ENCODE data around the gene HOXB8. TPM values are rescaled to one million over a fixed set of nuclear protein-coding genes. Genes with fewer than 3 reads are reported as not detected.

Gene HOXB8
- total RNA-seq, 1 experiment from 2014 or later = not detected

DNA sequence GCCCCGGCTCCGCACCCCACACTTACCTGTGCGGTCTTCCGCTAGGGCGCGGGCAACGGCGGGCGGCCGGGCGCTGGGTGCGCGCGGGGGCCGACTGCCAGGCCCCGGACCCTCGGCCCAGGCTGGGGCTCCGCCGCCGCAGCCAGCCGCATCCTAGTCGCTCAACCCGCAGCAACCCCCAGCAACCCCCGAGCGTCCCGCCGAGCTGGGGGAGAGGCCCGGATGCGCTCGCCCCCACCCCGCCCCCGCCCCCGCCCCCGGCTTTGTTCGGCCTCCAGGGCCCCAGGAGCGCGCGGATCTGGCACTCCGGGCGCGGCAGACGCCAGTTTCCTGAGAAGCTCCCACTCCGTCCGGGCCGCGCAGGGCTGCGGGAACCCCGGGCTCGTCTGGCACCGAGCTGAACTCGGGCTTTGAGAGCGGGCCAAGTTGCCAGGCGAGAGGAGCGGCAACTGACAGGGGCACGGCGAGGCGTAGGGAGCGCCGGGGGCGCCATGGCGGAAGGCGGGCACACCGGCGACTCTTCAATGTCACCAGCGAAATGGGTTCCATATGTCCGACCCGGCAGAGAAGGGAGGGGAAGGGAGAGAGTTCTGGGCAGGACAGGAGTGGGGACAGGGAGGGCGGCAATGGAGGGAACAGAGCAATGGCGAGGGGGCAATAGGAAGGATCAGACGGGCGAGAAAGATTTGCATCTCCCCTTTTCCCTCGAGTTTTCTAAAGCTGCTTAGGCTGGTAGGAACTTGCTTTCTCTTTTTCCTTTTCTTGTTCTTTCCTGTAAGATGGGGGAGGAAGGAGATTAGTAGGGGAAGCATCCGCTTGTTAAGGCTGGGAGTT is 50.7 kb downstream of the HOXB8 start:
- Histone ChIP-seq H3K9me2 (replicated peaks; ENCODE audit: low read length) (no peaks in the 10 kb centered on the region), H3K36me3 (ENCODE audit: low read depth, low read length) (no peaks in the 10 kb centered on the region), H3K4me3 (ENCODE audit: low read length) (no peak overlapping the region), H4K20me1 (ENCODE audit: low read length) (no peaks in the 10 kb centered on the region), H3K79me2 (ENCODE audit: low read length) (no peaks in the 10 kb centered on the region), H3K27ac (ENCODE audit: low read length) (no peak overlapping the region), H3K9ac (ENCODE audit: low read length) (no peak overlapping the region), H3K4me2 (ENCODE audit: low read length) (no peak overlapping the region), H3K9me3 (ENCODE audit: low read length) (no peaks in the 10 kb centered on the region), H3K4me1 (ENCODE audit: insufficient read depth, low read length) (no peaks in the 10 kb centered on the region), H3K27me3 (ENCODE audit: low read length) (no peaks in the 10 kb centered on the region), H3F3A (ENCODE audit: low read length, unreplicated experiment) (no peaks in the 10 kb centered on the region), H2AFZ (ENCODE audit: low read length) (no peak overlapping the region)
- BruUV-seq (replicated peaks) = no TSS peak
- ATAC-seq (no peak), DNase-seq (no peak)
- intact Hi-C loops (cut with micrococcal nuclease) = no loop called here
- ChIA-PET CTCF (no interaction called here), POLR2A (ENCODE audit: unreplicated experiment) (no interaction called here)
- TF ChIP-seq EZH2 (IDR thresholded peaks at IDR 0.05; ENCODE audit: low read length, unreplicated experiment) (no peak), EZH2phosphoT487 (IDR thresholded peaks at IDR 0.05; ENCODE audit: borderline replicate concordance, low read length) (no peak)
- TF ChIP-seq, protein P1, sequence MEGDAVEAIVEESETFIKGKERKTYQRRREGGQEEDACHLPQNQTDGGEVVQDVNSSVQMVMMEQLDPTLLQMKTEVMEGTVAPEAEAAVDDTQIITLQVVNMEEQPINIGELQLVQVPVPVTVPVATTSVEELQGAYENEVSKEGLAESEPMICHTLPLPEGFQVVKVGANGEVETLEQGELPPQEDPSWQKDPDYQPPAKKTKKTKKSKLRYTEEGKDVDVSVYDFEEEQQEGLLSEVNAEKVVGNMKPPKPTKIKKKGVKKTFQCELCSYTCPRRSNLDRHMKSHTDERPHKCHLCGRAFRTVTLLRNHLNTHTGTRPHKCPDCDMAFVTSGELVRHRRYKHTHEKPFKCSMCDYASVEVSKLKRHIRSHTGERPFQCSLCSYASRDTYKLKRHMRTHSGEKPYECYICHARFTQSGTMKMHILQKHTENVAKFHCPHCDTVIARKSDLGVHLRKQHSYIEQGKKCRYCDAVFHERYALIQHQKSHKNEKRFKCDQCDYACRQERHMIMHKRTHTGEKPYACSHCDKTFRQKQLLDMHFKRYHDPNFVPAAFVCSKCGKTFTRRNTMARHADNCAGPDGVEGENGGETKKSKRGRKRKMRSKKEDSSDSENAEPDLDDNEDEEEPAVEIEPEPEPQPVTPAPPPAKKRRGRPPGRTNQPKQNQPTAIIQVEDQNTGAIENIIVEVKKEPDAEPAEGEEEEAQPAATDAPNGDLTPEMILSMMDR (conservative IDR thresholded peaks at IDR 0.05; ENCODE audit: low read depth, low read length) = no peak

DNA sequence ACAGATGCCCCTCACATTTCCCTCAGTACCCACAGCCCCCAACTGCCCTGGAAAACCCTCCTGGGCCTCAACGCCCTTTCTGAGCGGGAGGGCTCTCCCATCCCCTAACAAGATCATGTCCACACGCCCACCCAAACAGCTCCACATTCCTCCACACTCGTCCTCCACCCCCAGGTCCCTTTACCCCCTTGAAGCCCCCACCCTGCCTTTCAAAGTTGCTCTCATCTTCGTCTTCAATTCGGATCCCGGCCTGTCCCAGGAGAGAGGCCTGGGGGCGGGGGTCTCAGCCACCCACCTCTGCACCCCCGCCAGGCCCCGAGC is 51.3 kb downstream of the HOXB8 start:
- Histone ChIP-seq H3K9me2 (replicated peaks; ENCODE audit: low read length) (no peaks in the 10 kb centered on the region), H3K27ac (ENCODE audit: low read length) (no peak overlapping the region), H3K4me3 (ENCODE audit: low read length) (no peak overlapping the region), H3K9ac (ENCODE audit: low read length) (no peak overlapping the region), H3F3A (ENCODE audit: low read length, unreplicated experiment) (no peaks in the 10 kb centered on the region), H3K79me2 (ENCODE audit: low read length) (no peaks in the 10 kb centered on the region), H3K4me2 (ENCODE audit: low read length) (no peak overlapping the region), H3K36me3 (ENCODE audit: low read depth, low read length) (no peaks in the 10 kb centered on the region), H3K4me1 (ENCODE audit: insufficient read depth, low read length) (no peaks in the 10 kb centered on the region), H3K9me3 (ENCODE audit: low read length) (no peaks in the 10 kb centered on the region), H2AFZ (ENCODE audit: low read length) (no peak overlapping the region), H3K27me3 (ENCODE audit: low read length) (no peaks in the 10 kb centered on the region), H4K20me1 (ENCODE audit: low read length) (no peaks in the 10 kb centered on the region)
- intact Hi-C loops (cut with micrococcal nuclease) = no loop called here
- ATAC-seq (no peak), DNase-seq (no peak)
- TF ChIP-seq EZH2 (IDR thresholded peaks at IDR 0.05; ENCODE audit: low read length, unreplicated experiment) = no peak
- TF ChIP-seq, protein P1 (conservative IDR thresholded peaks at IDR 0.05; ENCODE audit: low read depth, low read length) = no peak
- TF ChIP-seq EZH2phosphoT487 (IDR thresholded peaks at IDR 0.05; ENCODE audit: borderline replicate concordance, low read length) = no peak
- ChIA-PET POLR2A (ENCODE audit: unreplicated experiment) (no interaction called here), CTCF (no interaction called here)
- BruUV-seq (replicated peaks) = no TSS peak

DNA sequence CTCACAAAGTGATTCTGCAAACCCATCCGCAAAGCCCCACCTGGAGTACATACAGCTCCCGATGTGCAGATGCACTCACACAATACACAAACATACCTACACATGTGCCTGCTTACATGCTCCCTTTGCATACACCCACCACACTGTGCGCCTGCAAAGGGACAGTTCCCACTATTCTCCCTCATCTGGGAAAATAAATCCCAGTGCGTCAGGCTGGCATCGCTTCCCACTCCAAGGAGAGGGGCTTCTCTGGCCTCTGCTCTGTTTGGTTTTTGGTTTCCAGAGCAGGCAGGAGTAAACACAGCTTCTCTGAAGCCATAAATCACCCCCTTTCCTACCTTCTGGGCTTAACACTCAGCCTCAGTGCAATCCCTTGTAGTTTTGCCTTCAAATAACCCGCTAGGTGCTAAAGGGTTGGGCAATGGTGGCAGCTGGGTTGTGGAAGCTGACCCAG is 51.7 kb downstream of the HOXB8 start:
- ATAC-seq = no peak
- Histone ChIP-seq H3K4me3 (ENCODE audit: low read length) (no peak overlapping the region), H3F3A (ENCODE audit: low read length, unreplicated experiment) (no peaks in the 10 kb centered on the region), H3K4me1 (ENCODE audit: insufficient read depth, low read length) (no peaks in the 10 kb centered on the region), H3K9me2 (replicated peaks; ENCODE audit: low read length) (no peaks in the 10 kb centered on the region), H2AFZ (ENCODE audit: low read length) (no peak overlapping the region), H3K79me2 (ENCODE audit: low read length) (no peaks in the 10 kb centered on the region), H3K36me3 (ENCODE audit: low read depth, low read length) (no peaks in the 10 kb centered on the region), H4K20me1 (ENCODE audit: low read length) (no peaks in the 10 kb centered on the region), H3K9ac (ENCODE audit: low read length) (no peak overlapping the region), H3K27ac (ENCODE audit: low read length) (no peak overlapping the region), H3K9me3 (ENCODE audit: low read length) (no peaks in the 10 kb centered on the region), H3K27me3 (ENCODE audit: low read length) (no peaks in the 10 kb centered on the region), H3K4me2 (ENCODE audit: low read length) (no peak overlapping the region)
- DNase-seq = no peak
- BruUV-seq (replicated peaks) = no TSS peak
- TF ChIP-seq EZH2phosphoT487 (IDR thresholded peaks at IDR 0.05; ENCODE audit: borderline replicate concordance, low read length) (no peak), EZH2 (IDR thresholded peaks at IDR 0.05; ENCODE audit: low read length, unreplicated experiment) (no peak)
- TF ChIP-seq, protein P1 (conservative IDR thresholded peaks at IDR 0.05; ENCODE audit: low read depth, low read length) = no peak
- ChIA-PET POLR2A (ENCODE audit: unreplicated experiment) (no interaction called here), CTCF (interaction anchor here (0.8 kb wide), 1 partner anchor 11 kb away, joined by 4 read pairs; no protein-coding TSS in a partner anchor)
- intact Hi-C loops (cut with micrococcal nuclease) = no loop called here

Measured in PC-3 (cell line).